HG02798 (cell line): Measurements from ENCODE around the gene TP53I11.

Experiments
- ATAC-seq: cut with Tn5 transposase; IDR thresholded peaks from one replicate; pipeline ENCODE4 v1.9.1; 2021; ENCODE audit warnings: mild to moderate bottlenecking; ENCODE audit not compliant: unreplicated experiment, poor library complexity

Gene TP53I11

DNA sequence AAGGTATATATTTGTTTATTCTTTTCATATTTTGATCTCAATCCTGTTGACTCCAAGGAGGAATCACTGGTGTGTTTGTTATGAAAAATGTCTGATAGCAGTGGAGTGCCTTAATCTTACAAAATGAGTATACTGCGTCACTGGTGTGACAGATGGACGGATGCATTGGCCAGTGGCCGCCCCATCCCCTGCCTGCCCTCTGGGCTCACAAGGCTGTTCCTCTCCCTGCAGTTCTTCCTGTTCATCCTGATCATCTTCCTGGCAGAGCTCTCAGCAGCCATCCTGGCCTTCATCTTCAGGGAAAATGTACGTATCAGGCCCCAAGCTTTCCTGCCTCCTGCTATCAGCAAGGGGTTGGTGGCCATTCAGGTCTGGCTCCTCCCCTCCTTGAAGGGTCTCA lies 32.9 kb downstream of the TP53I11 start:
- no peak for ATAC-seq

- ATAC-seq = no peak
These were observed 33.8 kb downstream of the TP53I11 start for GRCh38 chr11:44916801-44917385.

- no peak for ATAC-seq
These were observed 34.4 kb downstream of the TP53I11 start for GRCh38 chr11:44916331-44916730.

GRCh38 chr11:44915621-44916020 lies 35.1 kb downstream of the TP53I11 start:
- no peak for ATAC-seq

DNA sequence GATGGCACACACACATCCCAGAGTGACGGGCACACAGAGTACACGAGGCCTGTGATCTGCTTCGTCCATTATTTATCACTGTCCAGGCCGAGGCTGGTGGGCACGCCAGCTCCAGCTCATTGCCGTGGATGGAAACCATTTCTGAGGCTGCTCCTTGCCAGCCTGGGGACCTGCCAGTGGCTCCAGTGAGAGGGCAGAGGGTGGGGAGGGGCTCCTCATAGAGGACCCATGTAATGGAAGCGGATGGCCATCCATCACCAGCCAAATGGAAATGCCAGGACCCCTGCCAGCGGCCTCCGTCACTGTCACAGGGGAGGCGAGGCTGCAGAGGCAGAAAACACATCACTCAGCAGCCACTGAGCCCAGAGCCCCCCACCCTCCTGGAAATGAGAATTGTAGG lies 35.7 kb downstream of the TP53I11 start:
- no peak for ATAC-seq

GRCh38 chr11:44914105-44914504 lies 36.6 kb downstream of the TP53I11 start:
- no peak for ATAC-seq

DNA sequence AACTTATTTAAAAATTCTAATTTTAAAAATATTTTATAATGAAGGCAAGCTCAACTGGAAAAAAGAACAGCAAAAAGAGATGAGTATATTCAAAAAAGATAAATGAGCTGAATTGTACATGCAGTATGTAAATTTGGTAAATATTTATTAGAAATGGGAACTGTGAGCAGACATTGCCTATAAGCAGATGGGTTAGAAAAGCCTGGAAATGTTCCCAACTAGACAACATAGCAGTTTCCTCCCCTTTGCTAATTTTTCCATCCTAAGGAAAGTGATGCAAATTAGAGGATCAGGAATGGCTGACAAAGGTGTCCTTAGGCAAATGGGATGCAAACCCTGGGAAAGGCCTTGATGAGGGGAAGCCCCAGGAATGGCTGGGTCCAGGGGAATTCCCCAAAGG lies 37.2 kb downstream of the TP53I11 start:
- no peak for ATAC-seq

DNA sequence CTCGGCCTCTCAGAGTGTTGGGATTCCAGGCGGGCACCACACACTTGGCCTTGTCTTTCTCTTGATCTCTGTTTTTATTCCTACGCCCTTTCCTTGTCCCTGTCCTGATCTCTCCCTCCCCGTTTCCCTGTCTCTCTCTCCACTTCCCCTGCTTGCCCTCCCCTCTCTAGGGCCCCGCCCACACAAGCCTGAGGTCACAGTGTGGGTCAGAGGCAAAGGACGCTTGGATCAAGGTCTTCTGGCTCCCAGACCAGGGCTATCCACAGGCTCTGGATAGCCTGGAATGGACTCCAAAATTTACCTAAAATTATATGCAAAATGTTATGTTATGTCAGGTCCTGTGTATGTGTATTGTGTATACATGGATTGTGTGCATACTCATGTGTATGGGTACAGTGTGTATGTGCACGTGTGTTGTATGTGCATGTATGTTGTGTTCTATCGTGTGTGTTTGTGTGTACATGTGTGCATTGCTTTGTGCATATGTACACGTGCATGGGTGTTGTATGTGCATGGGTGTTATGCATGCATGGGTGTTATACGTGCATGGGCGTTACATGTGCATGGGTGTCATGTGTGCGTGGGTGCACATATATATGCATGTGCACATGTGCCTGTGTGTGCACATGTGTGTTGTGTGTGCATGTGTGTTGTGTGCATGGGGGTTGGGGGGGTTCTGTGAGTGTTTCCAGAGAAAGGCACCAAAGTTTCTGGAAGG lies 38.3 kb downstream of the TP53I11 start:
- no peak for ATAC-seq

DNA sequence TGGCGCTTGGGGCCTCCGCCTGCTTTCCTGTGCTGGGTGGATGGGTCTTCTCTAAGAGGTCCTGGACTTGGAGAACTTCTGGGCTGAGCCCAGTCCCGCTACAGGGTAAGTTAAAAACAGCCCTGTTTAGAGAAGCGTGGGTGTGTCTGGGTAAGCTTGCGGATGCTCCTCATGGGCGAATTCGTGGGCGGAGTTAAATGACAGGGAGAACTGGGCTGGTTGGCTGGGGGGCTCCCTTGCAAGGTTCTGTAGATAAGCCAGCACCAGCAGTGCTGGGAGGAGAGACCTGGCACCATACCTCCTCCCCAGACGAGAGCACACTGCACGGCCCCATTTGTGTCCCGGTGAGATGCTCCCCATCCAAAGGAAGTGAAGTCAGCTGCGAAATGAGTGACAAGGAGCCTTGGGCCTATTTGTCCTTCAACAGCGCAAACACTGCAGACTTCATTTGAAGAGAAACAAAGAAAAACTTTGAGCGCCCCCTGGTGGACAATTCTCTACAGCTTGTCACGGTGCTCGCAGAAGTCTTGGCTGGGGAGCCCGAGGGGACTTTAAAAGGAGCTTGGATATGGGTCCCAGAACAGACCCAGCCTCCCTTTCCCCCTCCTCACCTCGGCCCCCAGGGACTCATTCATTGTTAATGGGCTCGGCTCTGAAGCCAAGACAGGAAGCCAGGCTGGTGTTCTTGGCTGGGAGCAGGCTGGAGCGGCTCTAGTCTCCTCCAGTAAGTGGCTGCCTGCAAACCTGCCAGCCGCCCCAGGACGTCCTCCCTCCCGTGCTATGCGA lies 39.5 kb downstream of the TP53I11 start:
- peak; percentile 60 for ATAC-seq

DNA sequence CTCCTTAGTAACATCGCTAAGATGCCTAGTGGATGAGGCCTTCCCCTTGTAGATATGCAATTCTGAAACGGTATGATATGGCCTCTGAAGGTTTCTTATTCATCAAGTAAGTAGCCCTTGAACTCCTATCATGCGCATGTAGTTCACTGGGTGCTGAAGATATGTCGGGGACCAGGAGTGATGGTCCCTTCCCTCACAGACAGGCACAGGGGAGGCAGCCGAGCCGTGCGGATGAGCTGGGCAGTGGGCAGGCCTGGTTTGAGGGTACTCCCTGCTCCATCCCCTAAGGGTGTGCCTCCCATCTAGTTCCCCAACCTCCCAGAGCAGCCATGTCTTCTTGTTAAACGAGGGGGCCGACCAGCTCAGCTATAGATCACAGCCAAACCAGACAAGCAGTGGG lies 40.1 kb downstream of the TP53I11 start:
- no peak for ATAC-seq

DNA sequence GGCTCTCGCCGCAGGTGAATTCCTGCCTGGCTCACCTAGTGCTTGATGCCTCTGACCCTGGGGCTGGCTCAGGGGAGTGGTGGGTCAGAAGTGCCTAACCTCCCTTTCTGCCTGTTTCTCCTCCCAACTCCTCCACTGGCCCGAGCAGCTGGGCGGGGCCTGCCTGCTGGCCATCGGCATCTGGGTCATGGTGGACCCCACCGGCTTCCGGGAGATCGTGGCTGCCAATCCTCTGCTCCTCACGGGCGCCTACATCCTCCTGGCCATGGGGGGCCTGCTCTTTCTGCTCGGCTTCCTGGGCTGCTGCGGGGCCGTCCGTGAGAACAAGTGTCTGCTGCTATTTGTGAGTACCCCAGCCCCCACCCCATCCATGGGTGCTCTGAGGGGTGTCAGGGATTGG lies 41.1 kb downstream of the TP53I11 start:
- no peak for ATAC-seq

DNA sequence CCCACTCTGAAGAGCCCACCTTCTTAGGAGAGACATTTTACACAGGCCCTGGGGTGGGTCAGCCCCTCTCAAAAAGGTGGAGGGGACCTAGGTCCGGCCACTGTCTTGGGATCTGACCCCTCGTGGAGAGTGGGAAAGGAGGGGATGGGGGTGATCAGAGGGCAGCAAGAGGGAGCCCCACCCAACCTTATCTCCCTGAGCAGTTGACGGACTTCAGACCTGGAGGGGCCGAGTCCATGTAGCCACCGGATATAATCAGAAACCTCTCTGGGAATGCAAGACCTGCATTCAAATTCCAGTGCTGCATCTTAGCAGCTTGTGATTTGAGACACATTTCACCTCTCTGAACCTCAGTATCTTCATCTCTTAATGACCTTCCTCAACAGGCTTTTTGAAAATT lies 44.0 kb downstream of the TP53I11 start:
- ATAC-seq = no peak

- peak; percentile 40 for ATAC-seq
These were observed 45.4 kb downstream of the TP53I11 start for GRCh38 chr11:44905131-44905866.

- ATAC-seq = no peak
These were observed 46.2 kb downstream of the TP53I11 start for GRCh38 chr11:44904261-44905020.

GRCh38 chr11:44903518-44903917 lies 47.2 kb downstream of the TP53I11 start:
- no peak for ATAC-seq

- ATAC-seq = no peak
These were observed 47.6 kb downstream of the TP53I11 start for GRCh38 chr11:44903035-44903434.

DNA sequence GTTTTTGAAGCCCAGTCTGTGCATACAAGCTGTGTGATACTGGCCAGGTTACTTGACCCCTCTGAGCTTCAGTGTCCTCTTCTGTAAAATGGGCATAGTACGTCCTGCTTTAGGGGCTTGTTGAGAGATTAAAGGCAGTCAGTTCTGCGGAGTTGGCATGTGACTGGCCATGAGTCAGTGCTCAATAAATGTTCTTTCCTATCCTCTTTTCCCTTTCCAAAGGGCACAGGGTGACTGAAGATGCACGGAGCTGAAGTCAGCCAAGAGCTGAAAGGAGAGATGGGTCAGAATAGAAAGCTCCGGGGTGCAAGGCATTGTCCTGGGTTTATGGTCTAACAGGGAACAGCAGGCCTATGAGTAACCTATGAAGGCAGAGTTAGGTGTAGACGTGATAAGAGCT lies 48.9 kb downstream of the TP53I11 start:
- no peak for ATAC-seq

GRCh38 chr11:44901120-44901633 lies 49.5 kb downstream of the TP53I11 start:
- ATAC-seq = no peak

DNA sequence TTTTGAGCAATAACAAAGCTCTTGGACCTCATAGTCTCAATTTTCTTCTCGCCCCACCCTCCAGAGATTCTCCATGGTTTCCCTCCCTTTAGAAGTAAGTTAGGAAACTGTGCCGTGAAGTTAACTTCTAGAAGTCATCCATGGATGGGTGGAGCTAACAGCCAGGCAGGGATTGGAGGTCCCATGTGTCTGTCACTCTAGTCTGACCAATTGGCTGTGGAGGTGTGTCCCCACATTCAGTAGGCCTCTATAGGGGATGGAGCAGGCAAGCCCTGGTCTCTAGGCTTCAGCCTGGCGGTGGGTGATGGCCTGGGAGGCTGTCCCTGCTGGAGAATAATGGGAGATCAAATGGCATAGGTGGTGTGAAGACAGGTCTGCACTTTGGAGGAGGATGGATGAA lies 50.7 kb downstream of the TP53I11 start:
- ATAC-seq = peak; percentile 55
